Mucosa of gallbladder (tissue), 1 donor: Measurements from ENCODE around the gene MOG. TPM values are rescaled to one million over a fixed set of nuclear protein-coding genes. Genes with fewer than 3 reads are reported as not detected.
"Not testable (repeated sequence)": the region's sequence is repeated elsewhere in the genome, so short reads cannot be mapped to it uniquely, and the experiment has no call there.

Source experiments
- DNase-seq: peaks from one replicate; pipeline ENCODE4 v3.0.0-alpha.2; 2020; ENCODE audit warnings: low spot score
- total RNA-seq: library from RNA; stranded (reverse); gene quantifications from one replicate; pipeline ENCODE4 v1.2.1, GENCODE V29; 2021
- donor health status: DM: no; HTN: no; CAD: no.

MOG gene
- total RNA-seq, 1 donor from 2014 or later, result not detected

DNA sequence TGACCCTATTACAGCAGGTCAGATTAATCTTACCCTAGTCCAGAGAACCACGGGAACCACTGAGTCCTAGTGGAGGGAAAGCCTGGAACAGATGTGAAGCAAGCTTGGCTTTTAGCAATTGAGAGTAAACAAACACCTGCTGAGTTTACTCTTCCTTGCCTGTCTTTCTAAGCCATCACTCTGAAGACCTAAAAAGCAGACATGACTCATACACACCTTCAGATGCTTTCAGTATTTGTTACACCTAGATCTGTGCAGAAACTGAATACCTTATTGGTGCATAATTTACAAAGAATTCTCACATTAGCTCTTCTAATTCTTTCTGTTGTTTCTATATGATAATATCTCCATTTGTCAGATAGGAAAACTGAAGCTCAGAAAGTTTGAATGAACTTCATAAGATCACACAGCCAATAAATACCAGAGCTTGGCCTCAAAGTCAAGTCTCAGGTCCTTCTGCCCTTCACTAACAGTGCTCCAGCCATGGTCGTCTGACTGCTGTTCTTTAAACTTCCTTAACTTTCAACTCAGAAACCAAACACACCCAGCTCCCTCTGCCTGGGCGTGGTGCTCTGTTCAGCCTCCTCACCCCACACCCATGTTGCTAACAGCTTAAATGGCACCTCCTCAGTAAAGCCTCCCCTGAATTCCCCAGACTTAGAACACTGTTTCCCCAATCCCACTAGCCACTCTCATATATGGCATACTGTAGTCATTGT is 15.3 kb upstream of the MOG start:
- DNase-seq, result no peak

DNA sequence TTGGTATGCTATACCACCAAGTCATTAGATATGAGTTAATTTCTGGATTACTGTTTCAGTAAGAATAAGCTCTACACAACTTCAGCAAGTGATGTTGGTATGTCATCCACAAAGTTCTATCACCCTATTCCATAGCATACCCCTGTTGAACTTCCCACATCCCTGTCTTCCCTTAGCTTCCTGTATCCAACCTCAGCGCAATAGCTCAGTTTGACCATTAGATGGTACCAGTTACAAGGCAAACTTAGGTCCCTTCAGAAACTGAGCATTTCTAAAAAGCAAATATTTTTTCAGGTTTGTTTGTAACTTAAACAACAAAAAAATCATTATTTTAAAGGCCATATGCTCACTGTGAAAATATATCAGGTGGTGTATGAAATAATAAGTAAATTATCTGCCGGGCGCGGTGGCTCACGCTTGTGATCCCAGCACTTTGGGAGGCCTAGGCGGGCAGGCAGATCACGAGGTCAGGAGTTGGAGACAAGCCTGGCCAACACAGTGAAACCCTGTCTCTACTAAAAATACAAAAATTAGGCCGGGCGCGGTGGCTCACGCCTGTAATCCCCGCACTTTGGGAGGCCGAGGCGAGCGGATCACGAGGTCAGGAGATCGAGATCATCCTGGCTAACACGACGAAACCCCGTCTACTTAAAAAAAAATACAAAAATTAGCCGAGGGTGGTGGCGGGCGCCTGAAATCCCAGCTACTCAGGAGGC is 8.8 kb upstream of the MOG start:
- DNase-seq, result no peak

DNA sequence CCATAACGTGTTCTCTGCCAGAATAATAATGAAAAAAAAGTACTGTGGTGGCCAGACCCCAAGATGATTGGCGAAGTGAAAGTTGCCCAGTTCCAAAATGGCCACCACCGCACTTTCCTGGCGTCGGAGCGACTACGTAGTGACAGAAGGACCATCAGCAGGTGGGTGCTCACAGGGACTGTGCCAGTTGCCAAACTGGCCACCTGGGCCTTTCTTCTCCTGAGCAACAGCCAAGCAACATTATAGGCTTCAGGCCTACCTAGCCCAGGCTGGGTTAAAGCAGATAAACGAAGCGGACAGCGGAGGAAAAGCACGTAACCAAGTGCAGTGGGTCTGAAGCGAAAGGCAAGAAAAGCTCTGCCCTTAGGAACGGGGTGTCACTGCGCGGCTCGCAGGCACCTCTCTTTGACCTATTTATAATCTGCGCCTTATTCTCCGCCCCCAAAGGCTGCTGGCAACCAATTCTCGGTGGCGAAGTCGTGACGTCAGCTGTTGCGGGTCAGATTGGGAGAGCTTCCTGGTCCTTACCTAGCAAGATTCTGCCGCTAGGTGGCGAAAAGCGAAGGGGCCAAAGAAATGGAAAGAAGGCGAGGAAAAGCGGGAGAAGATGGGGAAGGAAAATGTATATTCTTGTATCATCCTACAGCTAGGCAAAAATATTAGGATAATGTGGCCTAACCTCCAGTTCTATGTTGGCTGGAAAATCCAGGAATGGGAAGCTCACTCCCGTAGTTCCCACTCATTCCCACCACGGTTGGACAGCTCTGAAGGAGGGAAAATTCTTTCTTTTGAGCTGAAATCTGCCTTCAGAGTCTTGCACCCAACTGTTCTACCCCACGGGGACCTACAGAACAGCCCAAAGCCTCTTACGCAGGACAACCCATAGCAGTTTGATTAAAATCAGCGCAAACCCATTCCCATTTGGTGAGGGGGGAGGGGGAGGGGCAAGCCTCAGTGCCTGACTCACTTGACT is 6.9 kb upstream of the MOG start:
- peak; percentile 99 for DNase-seq

DNA sequence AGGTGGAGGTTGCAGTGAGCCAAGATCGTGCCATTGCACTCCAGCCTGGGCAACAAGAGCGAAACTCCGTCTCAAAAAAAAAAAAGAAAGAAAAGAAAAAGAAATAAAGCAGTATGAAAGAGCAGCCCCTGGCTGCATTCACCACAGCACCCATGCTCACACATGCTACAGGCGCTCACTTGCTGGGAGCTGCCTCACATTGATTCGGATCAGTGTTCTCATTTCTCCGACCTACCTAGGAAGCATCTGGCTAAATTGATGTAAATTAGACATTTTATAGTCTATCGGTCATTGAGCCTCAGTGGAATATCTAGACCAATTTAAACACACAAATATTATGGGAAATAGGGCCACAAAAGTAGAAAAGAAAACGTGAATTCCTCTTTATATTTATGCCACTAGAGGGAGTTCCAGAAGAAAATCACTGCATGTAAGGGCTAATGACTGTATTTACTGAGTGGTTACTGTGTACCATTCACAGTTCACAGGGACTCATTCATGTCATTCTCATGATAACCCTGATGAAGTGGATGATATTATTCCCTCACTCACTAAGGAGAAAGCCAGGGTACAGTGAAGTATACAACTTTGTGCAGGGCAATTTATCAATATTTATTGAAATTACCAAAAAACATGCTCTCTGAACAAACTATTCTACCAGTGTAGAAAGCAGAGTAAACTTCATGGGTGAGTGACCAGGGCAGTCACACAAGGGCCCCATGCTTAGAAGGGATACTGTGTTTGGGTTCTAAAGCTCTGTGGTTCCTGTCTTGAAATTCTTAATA is 5.3 kb upstream of the MOG start:
- no peak for DNase-seq

DNA sequence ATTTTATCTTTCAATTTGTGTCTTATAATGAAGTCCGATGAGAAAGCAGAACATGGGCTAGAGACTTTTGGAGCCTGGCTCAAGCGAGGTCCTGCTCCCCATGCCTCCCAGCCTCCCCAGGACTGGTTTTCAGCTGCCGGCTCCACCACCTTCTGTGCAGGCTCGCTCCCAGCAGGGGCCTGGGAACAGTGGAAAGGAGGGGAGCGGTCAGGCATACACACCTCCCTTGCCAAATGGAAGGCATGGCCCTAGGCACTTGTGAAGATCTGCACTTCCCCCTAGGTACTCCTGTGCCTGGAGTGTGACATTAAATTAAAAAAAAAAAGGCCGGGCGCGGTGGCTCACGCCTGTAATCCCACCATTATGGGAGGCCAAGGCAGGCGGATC is 4.7 kb upstream of the MOG start:
- no peak for DNase-seq

DNA sequence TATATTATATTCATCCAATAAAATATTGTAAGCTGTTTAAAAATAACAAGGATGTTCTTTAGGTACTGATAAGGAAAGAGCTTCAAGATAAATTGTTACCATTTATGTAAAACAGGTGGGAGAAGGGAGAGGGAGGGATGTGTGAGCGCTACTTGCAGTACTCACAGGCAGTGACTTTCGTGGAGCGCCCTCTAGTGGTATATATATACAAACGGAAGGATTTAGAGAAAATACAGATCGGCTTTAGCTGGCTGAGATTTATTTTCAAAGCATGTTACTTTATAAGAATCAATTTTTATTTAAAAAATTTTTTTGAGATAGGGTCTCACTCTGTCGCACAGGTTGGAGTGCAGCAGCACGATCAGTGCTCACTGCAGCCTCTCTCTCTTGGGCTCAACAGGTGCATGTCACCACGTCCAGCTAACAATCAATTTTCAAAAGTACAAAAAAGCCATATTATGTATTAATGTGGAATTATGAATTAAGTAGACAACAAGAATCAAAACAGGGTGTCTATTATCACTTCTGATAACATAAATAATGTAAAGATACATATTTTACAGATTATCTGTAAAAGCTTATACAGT is 3.3 kb upstream of the MOG start:
- DNase-seq, result peak; percentile 43

DNA sequence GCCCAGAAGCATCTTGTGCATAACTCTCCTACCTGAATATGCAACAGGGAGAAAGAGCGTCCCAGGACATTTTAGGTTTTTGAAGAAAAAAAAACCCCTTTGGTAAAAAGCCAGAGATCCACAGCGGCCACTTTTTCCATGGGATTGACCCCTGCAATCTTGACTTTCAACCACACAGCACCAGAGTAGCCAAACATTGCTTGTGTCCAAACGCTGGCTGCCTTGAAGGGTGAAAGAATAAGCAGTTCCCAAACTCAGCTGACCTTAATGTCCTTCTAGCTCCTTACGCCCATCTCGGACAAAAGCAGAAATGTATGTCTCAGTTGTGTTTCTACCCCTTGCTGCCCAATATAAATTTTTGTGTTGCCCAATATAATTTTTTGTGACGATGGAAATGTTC is 1.2 kb upstream of the MOG start:
- DNase-seq, result no peak

DNA sequence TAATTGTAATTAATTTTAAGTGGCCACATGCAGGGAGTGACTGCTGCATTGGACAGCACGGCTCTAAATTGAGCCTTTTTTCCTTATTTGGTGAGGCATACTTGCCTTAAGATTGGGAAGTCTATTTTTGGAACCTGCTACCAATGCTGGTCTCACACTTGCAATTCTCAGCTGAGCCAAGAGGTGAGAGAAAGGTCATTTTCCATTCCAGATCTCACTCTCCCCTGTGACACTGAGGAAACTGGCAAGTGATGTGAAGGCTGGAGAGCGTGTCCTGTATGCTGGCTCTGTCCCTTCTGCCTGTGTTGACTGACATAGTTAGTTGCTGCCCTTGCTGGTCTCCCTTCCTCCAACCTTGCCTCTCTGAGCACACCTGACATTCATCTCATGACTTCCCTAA is 735 bp upstream of the MOG start:
- DNase-seq, result no peak

DNA sequence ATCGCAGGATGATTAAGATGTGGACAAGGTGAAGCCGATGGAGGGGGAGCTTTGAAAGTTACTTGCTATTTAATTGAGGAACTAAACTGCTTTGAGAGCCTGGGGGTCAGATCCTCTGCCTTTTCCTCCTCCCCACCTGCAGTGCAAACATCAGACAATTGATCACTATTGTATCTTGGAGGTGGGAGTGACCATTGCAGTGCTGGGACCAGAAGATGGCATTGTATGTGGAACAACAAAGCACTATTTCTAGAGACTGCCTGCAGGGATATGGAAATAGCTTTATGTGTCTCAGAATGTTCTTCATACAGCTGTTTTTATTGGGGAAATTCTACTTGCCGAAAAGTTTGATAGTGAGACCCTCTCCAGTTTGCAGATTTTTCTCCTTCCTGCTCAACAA is 4.2 kb downstream of the MOG start:
- no peak for DNase-seq

DNA sequence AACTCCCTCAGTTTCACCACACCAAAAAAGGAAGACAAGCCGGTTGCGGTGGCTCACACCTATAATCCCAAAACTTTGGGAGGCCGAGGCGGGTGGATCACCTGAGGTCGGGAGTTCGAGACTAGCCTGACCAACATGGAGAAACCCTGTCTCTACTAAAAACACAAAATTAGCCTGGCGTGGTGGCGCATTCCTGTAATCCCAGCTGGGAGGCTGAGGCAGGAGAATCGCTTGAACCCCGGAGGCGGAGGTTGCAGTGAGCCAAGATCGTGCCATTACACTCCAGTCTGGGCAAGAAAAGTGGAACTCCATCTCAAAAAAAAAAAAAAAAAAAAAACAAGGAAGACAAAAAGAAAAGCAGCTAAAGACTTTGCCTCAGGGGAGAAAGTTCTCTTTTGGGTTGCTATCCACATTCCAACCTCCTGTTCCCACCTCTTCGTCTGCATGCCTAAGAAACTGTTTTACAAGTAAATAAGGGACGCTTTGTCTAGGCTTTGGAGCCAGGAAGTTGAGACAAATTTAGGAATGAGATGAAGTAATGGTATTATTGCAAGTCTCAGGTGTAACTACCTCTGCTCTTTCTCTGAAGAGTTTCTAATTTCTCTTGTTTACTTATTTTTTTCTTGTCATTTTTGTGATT is 4.7 kb downstream of the MOG start:
- not testable (repeated sequence) for DNase-seq

DNA sequence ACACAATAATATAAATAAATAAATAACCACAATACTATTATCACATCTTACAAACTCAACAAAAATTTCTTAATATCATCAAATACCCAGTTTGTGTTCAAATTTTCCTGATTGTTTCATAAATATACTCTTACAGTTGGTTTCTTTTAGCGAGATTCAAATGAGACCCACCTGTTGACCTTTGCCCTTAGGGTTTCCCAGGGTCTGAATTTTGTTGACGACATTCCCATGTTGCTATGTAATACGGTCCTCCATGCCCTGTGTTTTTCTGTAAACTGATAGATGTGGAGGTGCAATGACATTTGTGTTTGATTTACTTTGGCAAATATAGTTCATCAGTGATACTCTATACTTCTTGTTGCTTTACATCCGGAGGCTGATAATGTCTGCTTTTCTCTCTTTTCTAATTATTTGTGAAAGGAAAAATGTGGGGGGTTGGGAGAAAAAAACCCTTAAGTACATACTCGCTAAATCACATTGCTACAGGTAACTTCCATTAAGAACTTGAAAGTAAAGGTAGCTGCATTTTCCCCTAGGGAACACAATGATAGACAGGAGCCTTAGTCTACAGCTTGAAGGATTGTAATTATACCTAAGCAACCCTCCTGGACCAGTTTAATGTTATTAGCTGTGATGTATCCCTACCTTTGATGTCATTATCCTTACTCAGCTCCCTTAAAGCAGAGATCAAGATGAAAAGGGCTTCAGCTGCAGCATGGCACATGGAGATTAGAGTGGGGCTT is 6.6 kb downstream of the MOG start:
- no peak for DNase-seq

DNA sequence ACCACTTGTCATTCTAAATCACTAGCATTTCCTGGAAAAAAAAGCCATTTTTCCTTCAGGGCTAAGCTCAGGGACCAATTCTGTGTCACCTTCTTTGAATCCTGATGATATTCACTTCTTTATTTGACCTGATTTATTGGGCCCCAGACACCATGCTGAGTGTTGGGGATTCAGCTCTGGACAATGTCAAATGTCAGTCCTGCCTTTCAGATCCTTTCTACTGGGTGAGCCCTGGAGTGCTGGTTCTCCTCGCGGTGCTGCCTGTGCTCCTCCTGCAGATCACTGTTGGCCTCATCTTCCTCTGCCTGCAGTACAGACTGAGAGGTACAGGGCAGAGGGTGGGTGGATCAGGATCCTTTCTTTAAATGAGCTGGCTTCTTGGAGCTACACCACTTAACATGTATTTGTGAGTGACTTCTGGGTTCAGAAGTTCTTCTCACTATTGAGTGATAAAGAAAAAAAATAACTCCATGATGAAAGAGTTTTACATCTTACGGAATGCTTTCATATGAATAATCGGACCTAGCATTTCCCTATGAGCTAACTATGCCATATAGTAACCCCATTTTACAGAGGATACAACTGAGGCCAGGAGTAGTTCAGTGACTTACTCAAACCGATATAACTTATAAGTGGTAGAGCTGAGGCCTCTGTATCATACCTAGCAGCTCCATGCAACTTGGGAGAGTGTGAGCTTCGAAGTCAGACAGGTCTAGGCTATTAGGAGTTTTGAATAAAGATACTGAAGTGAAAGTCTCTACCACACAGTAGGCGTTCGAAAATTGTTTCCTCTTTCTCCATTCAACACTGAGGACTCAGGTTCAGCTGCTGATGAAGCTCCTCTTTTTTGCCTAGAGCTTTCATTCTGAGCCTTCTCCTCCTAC is 9.3 kb downstream of the MOG start:
- DNase-seq, result no peak

DNA sequence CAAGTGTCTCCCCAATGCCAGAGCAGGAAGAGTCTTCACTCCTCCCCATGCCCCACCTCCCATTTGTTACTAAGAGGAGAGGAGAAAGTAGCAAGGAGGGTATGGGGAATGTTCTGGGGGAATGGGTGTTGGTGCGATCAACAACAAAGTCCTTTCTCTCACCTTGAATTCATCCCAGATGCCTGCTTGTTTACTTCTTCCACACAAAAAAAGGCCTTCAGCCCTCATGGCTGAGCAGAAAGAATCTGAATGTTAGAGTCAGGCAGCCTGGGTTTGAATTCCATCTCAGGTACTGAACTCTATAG is 9.9 kb downstream of the MOG start:
- no peak for DNase-seq

DNA sequence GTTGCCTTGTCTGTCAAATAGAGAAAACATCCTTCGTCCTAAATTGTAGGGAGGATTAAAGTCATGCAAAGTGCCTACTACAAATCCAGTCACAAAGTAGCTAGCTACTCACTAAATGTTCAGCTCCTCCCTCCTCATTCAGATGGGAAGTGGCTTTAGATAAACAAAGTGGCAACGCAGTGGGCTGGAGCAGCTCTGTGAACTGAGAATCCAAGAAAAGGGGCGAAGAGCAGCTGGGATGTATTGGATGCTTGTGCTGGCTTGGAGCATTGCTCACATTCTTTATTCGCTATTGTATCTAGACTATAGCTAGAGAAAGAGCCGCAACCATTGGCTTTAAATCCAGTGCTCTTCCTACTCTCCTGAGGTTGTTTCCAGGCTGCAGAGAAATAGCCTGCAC is 10.3 kb downstream of the MOG start:
- no peak for DNase-seq

DNA sequence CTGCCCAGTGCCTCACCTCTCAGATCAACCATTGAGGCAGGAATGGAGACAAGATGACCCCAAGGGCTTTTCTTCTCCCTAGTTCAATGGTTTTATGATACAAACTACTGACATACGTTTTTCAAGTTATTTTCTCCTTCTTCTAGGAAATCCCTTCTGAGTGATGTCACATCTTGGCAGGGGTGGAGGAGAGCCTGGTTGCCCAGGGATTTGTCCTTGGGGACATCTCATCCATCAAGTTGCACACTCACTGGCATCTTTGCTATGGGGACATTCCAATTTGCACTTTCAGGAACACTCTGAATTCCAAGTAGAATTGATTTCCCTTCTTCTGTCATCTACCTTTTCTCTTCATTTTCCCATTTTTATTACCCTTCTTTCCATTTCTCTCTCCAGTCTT is 14.1 kb downstream of the MOG start:
- DNase-seq, result no peak

DNA sequence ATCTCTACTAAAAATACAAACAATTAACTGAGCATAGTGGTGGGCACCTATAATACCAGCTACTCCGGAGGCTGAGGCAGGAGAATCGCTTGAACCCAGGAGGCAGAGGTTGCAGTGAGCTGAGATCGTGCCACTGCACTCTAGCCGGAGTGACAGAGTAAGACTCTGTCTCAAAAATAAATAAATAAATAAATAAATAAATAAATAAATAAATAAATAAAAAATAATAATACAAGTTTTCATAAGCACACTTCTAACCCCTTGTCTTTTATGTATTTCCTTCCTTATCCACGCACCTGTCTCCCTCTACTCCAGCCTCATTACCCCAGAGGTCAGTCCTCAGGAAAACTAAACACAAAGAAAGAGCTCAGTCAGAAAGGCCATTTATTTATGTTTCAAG is 15.2 kb downstream of the MOG start:
- DNase-seq, result not testable (repeated sequence)

DNA sequence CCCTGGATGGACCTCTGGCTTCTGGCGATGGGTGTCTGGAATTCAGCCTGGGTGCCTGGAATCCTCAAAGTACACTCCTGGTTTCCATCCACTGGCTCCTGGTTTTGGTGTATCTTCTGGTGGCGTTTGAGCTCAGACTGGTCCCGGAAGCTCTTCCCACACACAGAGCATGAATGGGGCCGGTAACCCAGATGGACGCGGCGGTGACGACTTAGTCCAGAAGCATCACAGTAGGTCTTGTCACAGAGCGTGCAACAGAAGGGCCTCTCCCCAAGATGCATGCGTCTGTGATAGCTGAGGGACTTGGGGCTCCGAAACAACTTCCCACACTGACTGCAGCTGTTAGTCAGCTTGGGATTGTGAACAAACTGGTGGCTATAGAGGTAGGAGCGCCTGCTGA is 16.3 kb downstream of the MOG start:
- no peak for DNase-seq

DNA sequence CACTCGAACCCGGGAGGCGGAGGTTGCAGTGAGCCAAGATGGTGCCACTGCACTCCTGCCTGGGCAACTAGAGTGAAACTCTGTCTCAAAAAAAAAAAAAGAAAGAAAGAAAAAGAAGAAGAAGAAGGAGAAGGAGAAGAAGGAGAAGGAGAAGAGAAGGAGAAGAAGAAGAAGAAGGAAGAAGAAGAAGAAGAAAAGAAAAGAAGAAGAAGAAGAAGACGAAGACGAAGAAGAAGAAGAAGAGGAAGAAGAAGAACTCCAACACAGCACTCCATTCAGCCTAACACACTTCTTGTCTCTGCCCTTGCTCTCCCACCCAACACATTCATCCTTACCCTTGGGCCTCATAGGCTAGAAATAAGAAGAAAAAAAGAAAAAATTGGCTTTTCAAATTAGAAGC is 17.1 kb downstream of the MOG start:
- no peak for DNase-seq

DNA sequence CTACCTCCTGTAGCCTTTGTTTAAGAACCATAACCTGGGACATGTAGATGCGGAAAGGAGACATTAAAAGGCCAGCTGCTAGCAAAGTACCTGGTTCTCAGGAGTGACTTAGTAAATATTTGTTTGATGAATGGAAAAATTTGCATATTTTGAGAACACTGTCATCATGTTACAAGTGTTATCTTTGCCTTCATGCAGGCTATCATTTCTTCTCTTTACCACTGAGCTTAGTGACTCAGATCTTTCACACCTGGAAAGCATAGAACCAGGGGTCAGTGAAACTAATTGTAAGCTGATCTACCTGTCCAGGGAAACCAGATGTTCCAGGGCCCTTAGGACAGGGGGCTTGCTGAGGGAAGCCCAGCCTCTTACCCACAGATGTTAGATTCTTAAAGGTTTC is 18.7 kb downstream of the MOG start:
- no peak for DNase-seq
